T47D (cell line): ENCODE measurements around the gene CLEC7A.
A peak's percentile ranks its signal among the peaks of the same experiment; 100 is the strongest.

Experiments
- DNase-seq, 2 experiments: peaks; one replicate each; pipeline versions ENCODE4 v3.0.0 to v3.0.0-alpha.2; 2011 to 2012; ENCODE audit warnings: low read depth in 1 of 2, low spot score in 1 of 2
- JUND ChIP-seq: IDR thresholded peaks from 2 replicates; pipeline ENCODE4 v1.6.1; 2012; ENCODE audit warnings: low read depth
- in situ Hi-C: cut with HindIII; loops from 2 replicates; pipeline ENCODE4 v1.10.0; 2016; ENCODE audit warnings: low sequenced_read_pairs, low pct_unique_long_range_greater_than_20kb

CLEC7A gene

DNA sequence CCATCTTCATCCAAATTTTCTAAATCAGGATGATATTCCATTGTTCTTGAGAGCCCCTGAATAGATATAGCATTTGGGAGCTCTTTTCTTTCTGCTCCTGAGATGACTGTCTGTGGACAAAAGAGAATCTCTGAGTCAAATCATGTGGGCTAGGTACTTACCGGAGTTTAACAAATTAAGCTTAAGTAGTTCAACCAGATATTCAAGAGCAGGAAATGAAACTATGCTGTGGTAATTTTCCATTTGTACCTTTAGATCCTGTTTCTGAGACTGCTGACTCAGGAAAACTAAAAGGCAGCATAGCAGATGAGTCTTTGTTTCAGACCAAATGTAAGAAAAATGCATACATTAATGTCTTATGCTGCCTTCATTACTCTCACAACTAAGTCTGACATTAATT lies at the start of gene CLEC7A:
TSS of gene CLEC7A (minus strand) at position 158 of the 400 bp plus-strand sequence. CDS start at position 41, 117 bp downstream.
- TF ChIP-seq JUND = no peak
- in situ Hi-C loops = no loop called here
- peak in 1 of 2 experiments; percentile 37 for DNase-seq

DNA sequence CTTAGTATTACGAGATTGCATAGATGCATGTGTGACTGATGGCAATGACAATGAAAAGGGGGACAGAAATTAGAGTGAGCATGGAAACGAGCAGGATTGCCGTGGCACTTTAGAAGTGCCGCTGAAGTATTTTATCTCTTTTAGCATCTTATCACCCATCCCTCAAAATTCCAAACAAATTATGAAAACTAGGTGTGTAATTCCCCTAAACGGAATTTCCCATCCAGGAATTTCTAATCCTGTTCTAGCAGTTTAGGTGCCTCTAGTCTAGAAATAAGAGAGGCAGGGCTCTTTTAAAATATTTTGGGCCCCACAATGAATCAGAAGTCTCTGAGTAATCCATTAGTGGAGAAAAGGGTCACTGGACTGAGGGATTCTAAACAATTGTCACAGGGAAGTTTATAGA lies 49.8 kb upstream of the CLEC7A start:
- in situ Hi-C loops = no loop called here
- TF ChIP-seq JUND = no peak
- no peak for DNase-seq

DNA sequence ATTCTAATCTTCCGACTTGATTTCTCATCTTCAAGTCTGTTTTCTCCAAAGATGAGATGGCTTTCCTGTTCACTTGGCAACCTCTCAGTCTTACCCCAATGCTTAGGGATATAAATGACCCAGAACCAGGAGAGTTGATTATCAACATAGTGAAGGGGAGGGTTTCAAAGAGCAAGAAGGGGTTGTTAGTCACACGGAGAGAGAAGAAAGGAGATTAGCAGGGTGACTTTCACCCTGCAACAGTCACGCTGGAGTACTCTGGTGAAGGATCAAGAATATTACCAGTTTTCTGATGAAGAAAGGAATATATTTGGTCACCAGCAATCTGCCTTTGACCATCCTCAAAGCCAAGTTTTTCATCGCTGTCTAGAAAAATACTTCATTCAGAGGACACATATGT lies 48.8 kb upstream of the CLEC7A start, which contains the start of gene TMEM52B:
TSS of gene TMEM52B (plus strand) at position 212 of the 400 bp plus-strand sequence. CDS start 543 bp downstream, outside the sequence.
- TF ChIP-seq JUND = no peak
- in situ Hi-C loops = no loop called here
- no peak for DNase-seq

GRCh38 chr12:10175846-10176636 lies 46.0 kb upstream of the CLEC7A start:
- no peak for TF ChIP-seq JUND
- in situ Hi-C loops = no loop called here
- peak in 1 of 2 experiments; percentile 46 for DNase-seq

- TF ChIP-seq JUND = no peak
- DNase-seq = no peak
- in situ Hi-C loops = no loop called here
These were observed 45.1 kb upstream of the CLEC7A start for GRCh38 chr12:10174986-10175614.

- TF ChIP-seq JUND = no peak
- DNase-seq = no peak
- in situ Hi-C loops = no loop called here
These were observed 42.2 kb upstream of the CLEC7A start, which contains the start of gene OLR1 for GRCh38 chr12:10171973-10172728. Gene OLR1, minus strand, starts transcription at chr12:10172132. Its CDS starts 55 bp downstream, at chr12:10172077.

DNA sequence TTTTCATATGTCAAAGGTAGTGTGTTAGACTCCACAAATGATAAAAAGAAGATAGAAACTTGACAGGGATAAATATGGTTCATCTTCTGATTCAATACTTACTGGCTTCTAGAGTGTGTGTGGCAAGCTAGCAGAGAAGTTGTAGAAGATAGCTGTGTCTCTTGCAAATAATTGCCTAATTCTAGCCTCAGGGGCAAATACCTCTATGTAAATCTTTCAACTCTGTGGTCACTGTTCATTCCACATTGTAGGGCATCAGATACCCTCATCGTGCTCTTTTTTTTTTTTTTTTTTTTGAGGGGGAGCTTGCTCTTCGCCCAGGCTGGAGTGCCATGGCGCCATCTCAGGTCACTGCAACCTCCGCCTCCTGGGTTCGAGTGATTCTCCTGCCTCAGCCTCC lies 40.2 kb upstream of the CLEC7A start:
- DNase-seq = peak in 1 of 2 experiments; percentile 78
- in situ Hi-C loops = no loop called here
- TF ChIP-seq JUND = peak; percentile 13; the same call in 1 of the 2 replicates

- TF ChIP-seq JUND = no peak
- in situ Hi-C loops = no loop called here
- peak in 1 of 2 experiments; percentile 67 for DNase-seq
These were observed 39.1 kb upstream of the CLEC7A start for GRCh38 chr12:10169104-10169503.

- in situ Hi-C loops = no loop called here
- DNase-seq = no peak
These were observed 37.6 kb upstream of the CLEC7A start for GRCh38 chr12:10167599-10167998.

DNA sequence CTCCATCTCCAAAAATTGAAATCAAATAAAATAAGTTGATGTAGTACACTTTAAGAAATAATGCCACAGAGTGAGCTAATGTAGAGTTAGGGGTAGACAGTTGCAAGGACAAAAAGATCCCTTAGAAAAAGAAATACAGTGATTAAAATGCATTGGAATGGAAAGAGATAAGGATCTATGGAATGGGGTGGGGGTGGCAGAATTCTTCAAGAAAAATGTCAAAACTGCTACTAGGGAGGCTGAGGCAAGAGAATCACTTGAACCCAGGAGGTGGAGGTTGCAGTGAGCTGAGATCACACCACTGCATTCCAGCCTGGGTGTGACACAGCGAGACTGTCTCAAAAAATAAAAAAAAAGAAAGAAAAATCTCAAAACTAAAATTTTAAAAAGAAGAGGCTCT lies 35.4 kb upstream of the CLEC7A start:
- in situ Hi-C loops = no loop called here
- DNase-seq = no peak
- no peak for TF ChIP-seq JUND

More at GRCh38 chr12:10167599-10167998, 37.6 kb upstream of the CLEC7A start:
- no peak for TF ChIP-seq JUND

DNA sequence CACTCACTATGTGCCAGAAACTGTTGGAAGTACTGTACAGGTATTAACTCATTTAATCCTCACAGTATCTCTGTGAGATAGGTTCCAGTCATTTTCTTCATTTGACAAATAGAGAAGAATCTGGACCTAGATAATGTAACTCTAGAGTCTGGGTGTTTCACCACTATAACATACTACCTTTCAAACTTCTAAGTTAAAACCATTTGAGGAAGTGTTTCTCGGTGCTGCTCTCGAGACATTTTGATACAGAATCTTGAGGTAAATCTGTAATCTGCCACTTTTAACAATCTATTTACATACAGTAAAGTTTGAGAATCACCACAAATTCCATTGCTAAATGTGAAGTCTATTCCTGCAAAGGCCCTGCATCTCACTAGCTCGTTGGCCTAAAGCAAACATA lies 33.1 kb upstream of the CLEC7A start:
- in situ Hi-C loops = no loop called here
- no peak for TF ChIP-seq JUND

GRCh38 chr12:10160617-10161385 lies 30.8 kb upstream of the CLEC7A start:
- in situ Hi-C loops = no loop called here
- no peak for TF ChIP-seq JUND
- peak in 1 of 2 experiments; percentile 29 for DNase-seq

More for the DNA sequence above, 33.1 kb upstream of the CLEC7A start:
- DNase-seq = no peak
